Jurkat, Clone E6-1 (cell line): Measurements from ENCODE around the gene DYSF.
"Not testable (repeated sequence)": the region's sequence is repeated elsewhere in the genome, so short reads cannot be mapped to it uniquely, and the experiment has no call there.

ENCODE experiments used
- DNase-seq: peaks from one replicate; pipeline ENCODE4 v3.0.0-alpha.2; 2011; ENCODE audit warnings: low read depth, low spot score
- H3K4me3 ChIP-seq: 2 replicates; pipeline ENCODE4 v1.5.1; 2011; ENCODE audit warnings: mild to moderate bottlenecking, low read length, control low read depth, moderate library complexity

The DYSF gene

GRCh38 chr2:71643674-71644357 lies 190.5 kb downstream of the DYSF start:
- DNase-seq: no peak
- no peak overlapping the region for H3K4me3 ChIP-seq

- no peak overlapping the region for H3K4me3 ChIP-seq
- DNase-seq: no peak
These were observed 192.7 kb downstream of the DYSF start for GRCh38 chr2:71646028-71646427.

- no peak for DNase-seq
- no peak overlapping the region for H3K4me3 ChIP-seq
These were observed 194.0 kb downstream of the DYSF start for GRCh38 chr2:71647356-71647755.

GRCh38 chr2:71655498-71655897 lies 202.1 kb downstream of the DYSF start:
- DNase-seq: no peak
- H3K4me3 ChIP-seq: no peak overlapping the region

GRCh38 chr2:71658256-71658655 lies 204.9 kb downstream of the DYSF start:
- DNase-seq, H3K4me3 ChIP-seq: not testable (repeated sequence)

- H3K4me3 ChIP-seq: no peak overlapping the region
- no peak for DNase-seq
These were observed 205.4 kb downstream of the DYSF start for GRCh38 chr2:71658771-71659170.

- H3K4me3 ChIP-seq: no peak overlapping the region
- DNase-seq: no peak
These were observed 206.6 kb downstream of the DYSF start for GRCh38 chr2:71659868-71660518.

- H3K4me3 ChIP-seq: no peak overlapping the region
- no peak for DNase-seq
These were observed 208.4 kb downstream of the DYSF start for GRCh38 chr2:71661782-71662181.

- H3K4me3 ChIP-seq: no peak overlapping the region
- DNase-seq: no peak
These were observed 209.5 kb downstream of the DYSF start for GRCh38 chr2:71662665-71663394.

GRCh38 chr2:71664161-71664560 lies 210.8 kb downstream of the DYSF start:
- DNase-seq: no peak
- H3K4me3 ChIP-seq: no peak overlapping the region

GRCh38 chr2:71665168-71666093 lies 212.1 kb downstream of the DYSF start:
- H3K4me3 ChIP-seq: no peak overlapping the region
- no peak for DNase-seq

GRCh38 chr2:71666094-71666474 lies 212.7 kb downstream of the DYSF start:
- no peak overlapping the region for H3K4me3 ChIP-seq
- no peak for DNase-seq

GRCh38 chr2:71667256-71668182 lies 214.2 kb downstream of the DYSF start:
- H3K4me3 ChIP-seq: no peak overlapping the region
- no peak for DNase-seq

- no peak for DNase-seq
- H3K4me3 ChIP-seq: no peak overlapping the region
These were observed 215.1 kb downstream of the DYSF start for GRCh38 chr2:71668326-71669057.

- DNase-seq: no peak
- no peak overlapping the region for H3K4me3 ChIP-seq
These were observed 215.7 kb downstream of the DYSF start for GRCh38 chr2:71669058-71669456.

GRCh38 chr2:71669628-71670429 lies 216.5 kb downstream of the DYSF start:
- no peak for DNase-seq

GRCh38 chr2:71670430-71670795 lies 217.1 kb downstream of the DYSF start:
- no peak overlapping the region for H3K4me3 ChIP-seq
- DNase-seq: no peak

More at GRCh38 chr2:71669628-71670429, 216.5 kb downstream of the DYSF start:
- H3K4me3 ChIP-seq: no peak overlapping the region
